Stimulated activated CD4-positive, alpha-beta T cell treated with anti-CD3 and anti-CD28 coated beads, Interleukin-12 subunit alpha, Interleukin-12 subunit beta, amount 100 ng/mL, for 4 hours (primary cell): ENCODE measurements around the gene UNC119.

Source experiments
- DNase-seq: peaks from one replicate; pipeline ENCODE4 v3.0.0-alpha.2; 2020

The UNC119 gene

GRCh38 chr17:28519236-28519635 lies 33.2 kb downstream of the UNC119 start:
- DNase-seq, result no peak

GRCh38 chr17:28518578-28518977 lies 33.8 kb downstream of the UNC119 start:
- no peak for DNase-seq

- no peak for DNase-seq
Observed at GRCh38 chr17:28518132-28518531, 34.3 kb downstream of the UNC119 start.

- DNase-seq, result no peak
Observed at GRCh38 chr17:28515518-28515917, 36.9 kb downstream of the UNC119 start.

- no peak for DNase-seq
Observed at GRCh38 chr17:28514561-28515002, 37.8 kb downstream of the UNC119 start.

GRCh38 chr17:28513476-28513875 lies 38.9 kb downstream of the UNC119 start:
- DNase-seq, result no peak

- no peak for DNase-seq
Observed at GRCh38 chr17:28511858-28512461, 40.5 kb downstream of the UNC119 start.

- DNase-seq, result no peak
Observed at GRCh38 chr17:28509789-28510188, 42.6 kb downstream of the UNC119 start.

GRCh38 chr17:28508211-28508724 lies 44.2 kb downstream of the UNC119 start:
- DNase-seq, result no peak

GRCh38 chr17:28507567-28508203 lies 44.7 kb downstream of the UNC119 start:
- DNase-seq, result no peak

- no peak for DNase-seq
Observed at GRCh38 chr17:28506763-28507487, 45.5 kb downstream of the UNC119 start.

- no peak for DNase-seq
Observed at GRCh38 chr17:28505986-28506665, 46.3 kb downstream of the UNC119 start, which contains the start of gene FOXN1. FOXN1 (plus strand) TSS chr17:28506348; CDS start chr17:28523970, 17,622 bp downstream.

GRCh38 chr17:28503420-28503819 lies 49.0 kb downstream of the UNC119 start:
- no peak for DNase-seq

GRCh38 chr17:28501421-28502284 lies 50.8 kb downstream of the UNC119 start:
- DNase-seq, result no peak

GRCh38 chr17:28500712-28501379 lies 51.6 kb downstream of the UNC119 start:
- no peak for DNase-seq

GRCh38 chr17:28499684-28500357 lies 52.6 kb downstream of the UNC119 start:
- DNase-seq, result no peak

GRCh38 chr17:28499364-28499664 lies 53.1 kb downstream of the UNC119 start:
- no peak for DNase-seq

GRCh38 chr17:28498652-28499363 lies 53.6 kb downstream of the UNC119 start:
- no peak for DNase-seq

GRCh38 chr17:28497931-28498330 lies 54.5 kb downstream of the UNC119 start:
- no peak for DNase-seq
